ENCODE data around the gene MICB.

Gene MICB

DNA sequence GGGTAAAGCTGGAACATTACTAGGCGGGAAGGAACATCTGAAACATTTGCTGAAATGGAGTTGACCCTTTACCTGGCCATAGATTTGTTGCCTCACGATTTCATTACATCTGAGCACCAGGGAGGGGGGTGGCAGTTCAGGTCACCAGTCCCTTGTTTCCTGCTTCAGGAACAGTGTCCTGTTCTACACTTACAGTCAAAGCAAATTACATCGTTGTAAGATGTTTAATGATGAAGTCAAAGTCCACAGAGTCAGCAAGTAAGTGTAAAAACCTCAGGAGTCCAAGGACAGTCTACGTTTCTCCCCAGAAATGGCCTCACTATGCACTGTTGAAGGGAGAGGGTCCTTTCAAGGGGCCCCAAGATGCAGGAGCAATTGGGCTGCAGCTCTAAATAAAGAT, 8.9 kb upstream of the MICB start:
- TF ChIP-seq, protein P1, sequence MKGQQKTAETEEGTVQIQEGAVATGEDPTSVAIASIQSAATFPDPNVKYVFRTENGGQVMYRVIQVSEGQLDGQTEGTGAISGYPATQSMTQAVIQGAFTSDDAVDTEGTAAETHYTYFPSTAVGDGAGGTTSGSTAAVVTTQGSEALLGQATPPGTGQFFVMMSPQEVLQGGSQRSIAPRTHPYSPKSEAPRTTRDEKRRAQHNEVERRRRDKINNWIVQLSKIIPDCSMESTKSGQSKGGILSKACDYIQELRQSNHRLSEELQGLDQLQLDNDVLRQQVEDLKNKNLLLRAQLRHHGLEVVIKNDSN (IDR thresholded peaks at IDR 0.05): no peak
- no peak for TF ChIP-seq FOXM1 (IDR thresholded peaks at IDR 0.05; ENCODE audit: borderline replicate concordance, low read depth)
- TF ChIP-seq, protein P2, sequence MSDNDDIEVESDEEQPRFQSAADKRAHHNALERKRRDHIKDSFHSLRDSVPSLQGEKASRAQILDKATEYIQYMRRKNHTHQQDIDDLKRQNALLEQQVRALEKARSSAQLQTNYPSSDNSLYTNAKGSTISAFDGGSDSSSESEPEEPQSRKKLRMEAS (IDR thresholded peaks at IDR 0.05): no peak
- TF ChIP-seq EP300 (IDR thresholded peaks at IDR 0.05; ENCODE audit: borderline replicate concordance): no peak
- TF ChIP-seq CREB1 (IDR thresholded peaks at IDR 0.05; ENCODE audit: low read depth): no peak
- no peak for TF ChIP-seq RAD21 (IDR thresholded peaks at IDR 0.05; ENCODE audit: low read depth)
- TF ChIP-seq, protein P3, sequence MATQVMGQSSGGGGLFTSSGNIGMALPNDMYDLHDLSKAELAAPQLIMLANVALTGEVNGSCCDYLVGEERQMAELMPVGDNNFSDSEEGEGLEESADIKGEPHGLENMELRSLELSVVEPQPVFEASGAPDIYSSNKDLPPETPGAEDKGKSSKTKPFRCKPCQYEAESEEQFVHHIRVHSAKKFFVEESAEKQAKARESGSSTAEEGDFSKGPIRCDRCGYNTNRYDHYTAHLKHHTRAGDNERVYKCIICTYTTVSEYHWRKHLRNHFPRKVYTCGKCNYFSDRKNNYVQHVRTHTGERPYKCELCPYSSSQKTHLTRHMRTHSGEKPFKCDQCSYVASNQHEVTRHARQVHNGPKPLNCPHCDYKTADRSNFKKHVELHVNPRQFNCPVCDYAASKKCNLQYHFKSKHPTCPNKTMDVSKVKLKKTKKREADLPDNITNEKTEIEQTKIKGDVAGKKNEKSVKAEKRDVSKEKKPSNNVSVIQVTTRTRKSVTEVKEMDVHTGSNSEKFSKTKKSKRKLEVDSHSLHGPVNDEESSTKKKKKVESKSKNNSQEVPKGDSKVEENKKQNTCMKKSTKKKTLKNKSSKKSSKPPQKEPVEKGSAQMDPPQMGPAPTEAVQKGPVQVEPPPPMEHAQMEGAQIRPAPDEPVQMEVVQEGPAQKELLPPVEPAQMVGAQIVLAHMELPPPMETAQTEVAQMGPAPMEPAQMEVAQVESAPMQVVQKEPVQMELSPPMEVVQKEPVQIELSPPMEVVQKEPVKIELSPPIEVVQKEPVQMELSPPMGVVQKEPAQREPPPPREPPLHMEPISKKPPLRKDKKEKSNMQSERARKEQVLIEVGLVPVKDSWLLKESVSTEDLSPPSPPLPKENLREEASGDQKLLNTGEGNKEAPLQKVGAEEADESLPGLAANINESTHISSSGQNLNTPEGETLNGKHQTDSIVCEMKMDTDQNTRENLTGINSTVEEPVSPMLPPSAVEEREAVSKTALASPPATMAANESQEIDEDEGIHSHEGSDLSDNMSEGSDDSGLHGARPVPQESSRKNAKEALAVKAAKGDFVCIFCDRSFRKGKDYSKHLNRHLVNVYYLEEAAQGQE (IDR thresholded peaks at IDR 0.05; ENCODE audit: low read depth): no peak

DNA sequence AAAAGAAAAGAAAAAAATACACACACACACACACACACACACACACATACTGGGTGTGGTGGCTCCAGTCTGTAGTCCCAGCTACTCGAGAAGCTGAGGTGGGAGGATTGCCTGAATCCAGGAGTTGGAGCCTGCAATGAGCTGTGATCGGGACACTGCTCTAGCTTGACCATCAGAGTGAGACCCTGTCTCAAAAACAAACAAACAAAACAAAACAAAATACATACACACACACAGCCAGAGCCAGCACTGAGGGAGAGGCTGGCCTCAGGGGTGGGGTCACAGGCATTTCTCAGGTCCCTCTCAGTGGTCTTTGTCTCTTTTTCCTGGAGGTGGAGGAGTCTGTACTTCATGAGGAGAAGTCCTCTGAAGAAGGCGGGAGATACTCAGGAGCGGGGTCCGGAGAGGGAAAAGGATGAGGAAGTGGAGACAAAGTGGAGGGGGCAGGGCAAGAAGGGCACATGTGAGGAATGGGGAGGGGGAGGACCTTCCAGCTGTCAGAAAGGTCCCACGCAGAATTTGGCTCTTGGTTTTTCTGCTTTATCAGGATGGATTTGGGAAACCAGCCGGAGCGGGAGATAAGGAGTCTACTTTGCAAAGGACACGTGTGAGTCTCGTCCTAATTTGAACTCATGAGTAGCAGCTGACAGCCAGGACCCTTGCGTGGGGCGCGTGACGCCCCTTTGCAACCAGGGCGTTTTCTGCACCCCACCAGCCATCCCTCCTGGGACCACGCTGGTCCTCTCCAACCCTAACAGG, 7.7 kb upstream of the MICB start:
- TF ChIP-seq CREB1 (IDR thresholded peaks at IDR 0.05; ENCODE audit: low read depth): no peak
- TF ChIP-seq, protein P3 (IDR thresholded peaks at IDR 0.05; ENCODE audit: low read depth): no peak

DNA sequence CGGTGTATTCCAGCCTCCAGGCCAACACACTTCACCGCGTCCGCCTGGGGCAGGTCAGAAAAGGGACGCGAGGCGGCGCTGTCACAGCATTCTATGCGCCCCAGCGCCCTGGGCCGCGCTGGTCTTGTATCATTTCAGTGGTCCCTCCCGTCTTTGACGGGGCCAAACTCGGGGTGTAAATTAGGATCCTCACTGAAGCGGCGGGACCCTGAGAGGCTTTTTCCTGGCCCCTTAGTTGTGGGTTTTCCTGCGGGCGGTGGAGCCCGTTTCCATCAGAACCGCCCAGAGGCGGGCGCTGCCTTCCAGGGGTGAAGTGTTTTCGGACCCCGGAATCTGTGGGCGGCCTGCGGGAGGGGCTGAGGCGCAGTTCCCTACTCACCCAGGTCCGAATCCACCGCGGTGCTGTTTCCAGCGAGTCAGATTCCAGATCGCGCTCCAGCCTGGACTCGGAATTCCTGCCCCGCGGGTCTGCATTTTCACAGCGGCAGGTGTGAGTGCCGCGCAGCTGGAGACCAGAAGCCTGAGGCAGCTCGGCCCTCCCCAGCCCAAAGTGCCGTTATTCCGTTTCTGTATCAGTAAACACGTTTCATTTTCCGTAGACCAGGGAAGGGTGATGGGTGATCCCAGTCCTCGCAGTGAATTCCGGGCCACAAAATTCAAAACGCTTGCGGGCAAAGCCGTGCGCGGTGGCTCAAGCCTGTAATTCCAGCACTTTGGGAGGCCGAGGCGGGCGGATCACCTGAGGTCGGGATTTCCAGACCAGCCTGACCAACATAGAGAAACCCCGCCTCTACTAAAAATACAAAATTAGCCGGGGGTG, 3.9 kb upstream of the MICB start:
- TF ChIP-seq FOXM1 (IDR thresholded peaks at IDR 0.05; ENCODE audit: borderline replicate concordance, low read depth) (no peak), TEAD4 (IDR thresholded peaks at IDR 0.05) (peak; percentile 59; the same call in 1 of the 2 replicates), RAD21 (IDR thresholded peaks at IDR 0.05; ENCODE audit: low read depth) (peak; percentile 71)
- TF ChIP-seq, protein P3 (IDR thresholded peaks at IDR 0.05; ENCODE audit: low read depth): no peak

DNA sequence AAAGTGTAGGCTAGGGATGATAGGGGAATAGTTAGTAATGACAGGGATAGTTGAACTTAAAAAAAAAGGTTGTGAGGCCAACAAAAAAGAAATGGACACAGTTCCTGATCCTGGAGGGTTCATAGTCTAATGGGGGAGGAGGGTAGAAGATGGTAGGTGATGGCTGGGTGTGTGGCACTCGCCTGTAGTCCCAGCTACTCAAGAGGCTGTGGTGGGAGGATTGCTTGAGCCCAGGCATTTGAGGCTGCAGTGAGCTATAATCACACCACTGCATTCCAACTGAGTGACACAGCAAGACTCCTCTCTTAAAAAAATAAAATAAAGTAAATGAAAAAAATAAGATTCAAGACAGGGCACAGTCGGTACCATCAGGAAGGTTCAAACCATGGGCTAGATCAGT, 2.4 kb upstream of the MICB start:
- TF ChIP-seq CEBPB (IDR thresholded peaks at IDR 0.05) (no peak), CREB1 (IDR thresholded peaks at IDR 0.05; ENCODE audit: low read depth) (no peak), FOXM1 (IDR thresholded peaks at IDR 0.05; ENCODE audit: borderline replicate concordance, low read depth) (no peak), TEAD4 (IDR thresholded peaks at IDR 0.05) (no peak)

DNA sequence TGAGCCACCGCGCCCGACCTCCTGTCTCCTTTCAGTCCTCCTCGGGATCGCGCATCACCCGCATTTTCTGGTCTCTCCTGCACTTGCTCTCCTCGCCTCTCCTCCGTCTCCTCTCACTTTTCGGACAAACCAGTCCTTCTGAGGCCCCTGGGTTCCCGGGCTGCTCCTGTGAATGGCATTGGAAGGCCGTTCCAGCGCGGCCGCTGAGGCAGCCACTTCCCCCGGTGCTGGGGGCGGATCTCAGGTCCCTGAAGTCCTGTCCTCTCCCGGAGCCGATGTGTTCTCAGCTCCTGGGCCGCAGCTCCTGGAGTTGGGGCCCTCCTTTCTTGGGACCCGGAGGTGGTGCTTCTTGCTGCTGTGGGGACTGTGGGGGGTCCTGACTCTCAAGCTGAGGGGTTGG, 803 bp downstream of the MICB start:
- TF ChIP-seq FOXM1 (IDR thresholded peaks at IDR 0.05; ENCODE audit: borderline replicate concordance, low read depth) (no peak), EP300 (IDR thresholded peaks at IDR 0.05; ENCODE audit: borderline replicate concordance) (no peak), YY1 (IDR thresholded peaks at IDR 0.05; ENCODE audit: low read depth) (no peak), CEBPB (IDR thresholded peaks at IDR 0.05) (no peak), RAD21 (IDR thresholded peaks at IDR 0.05; ENCODE audit: low read depth) (no peak), TCF12 (IDR thresholded peaks at IDR 0.05; ENCODE audit: low read depth) (no peak), TEAD4 (IDR thresholded peaks at IDR 0.05) (no peak)

DNA sequence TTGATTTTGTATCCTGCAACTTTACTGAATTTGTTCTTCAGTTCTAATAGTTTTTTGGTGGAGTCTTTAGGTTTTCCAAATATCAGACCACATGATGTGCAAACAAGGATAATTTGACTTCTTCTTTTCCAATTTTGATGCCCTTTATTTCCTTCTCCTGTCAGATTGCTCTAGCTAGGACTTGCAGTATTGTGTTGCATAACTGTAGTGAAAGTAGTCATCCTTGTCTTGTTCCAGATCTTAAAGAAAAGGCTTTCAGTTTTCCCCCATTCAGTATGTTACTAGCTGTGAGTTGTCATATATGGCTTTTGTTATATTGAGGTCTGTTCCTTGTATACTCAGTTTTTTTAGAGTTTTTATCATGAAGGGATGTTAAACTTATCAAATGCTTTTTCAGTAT, 4.6 kb downstream of the MICB start:
- TF ChIP-seq, protein P1 (IDR thresholded peaks at IDR 0.05): no peak
- TF ChIP-seq TEAD4 (IDR thresholded peaks at IDR 0.05) (no peak), TCF12 (IDR thresholded peaks at IDR 0.05; ENCODE audit: low read depth) (no peak), TAF1 (IDR thresholded peaks at IDR 0.05; ENCODE audit: low read depth) (no peak), FOXM1 (IDR thresholded peaks at IDR 0.05; ENCODE audit: borderline replicate concordance, low read depth) (no peak), YY1 (IDR thresholded peaks at IDR 0.05; ENCODE audit: low read depth) (no peak), RAD21 (IDR thresholded peaks at IDR 0.05; ENCODE audit: low read depth) (no peak), NFIC (IDR thresholded peaks at IDR 0.05) (no peak), ZBTB7A (IDR thresholded peaks at IDR 0.05; ENCODE audit: low read depth) (no peak), CEBPB (IDR thresholded peaks at IDR 0.05) (no peak), EGR1 (IDR thresholded peaks at IDR 0.05) (no peak)
- TF ChIP-seq, protein P3 (IDR thresholded peaks at IDR 0.05; ENCODE audit: low read depth): no peak
- TF ChIP-seq, protein P2 (IDR thresholded peaks at IDR 0.05): no peak

Measured in Ishikawa (cell line).